SK-N-SH (cell line): ENCODE results near the gene TMEM72. TPM values are rescaled to one million over a fixed set of nuclear protein-coding genes. Genes with fewer than 3 reads are reported as not detected.

Experiments
- CTCF ChIA-PET: fragments of 300-600, 350-600 bp; formaldehyde crosslinking; extraction: SDS; loops from one replicate; lab custom pipeline; 2021; lab: Yijun Ruan, JAX
- POLR2A ChIA-PET: fragments of 350-600 bp; sonication (Branson Sonifier 250); formaldehyde crosslinking; extraction: SDS; loops from one replicate; lab custom pipeline; 2020; ENCODE audit warnings: antibody characterized with exemption, inconsistent platforms; lab: Yijun Ruan, JAX
- DNase-seq: peaks from one replicate; pipeline ENCODE4 v3.0.0; 2012
- H2AFZ ChIP-seq: fragments of 200-600 bp; sonication (generic); 2 replicates; pipeline ENCODE4 v1.8.1; 2016; ENCODE audit warnings: antibody characterized with exemption, mild to moderate bottlenecking, low read depth
- H3F3A ChIP-seq: fragments of 200-600 bp; sonication (generic); replicated peaks from 2 replicates; pipeline ENCODE3; 2016; ENCODE audit warnings: antibody characterized with exemption, mild to moderate bottlenecking; ENCODE audit not compliant: insufficient read depth
- H3K27ac ChIP-seq, 2 experiments: fragments of 200-500 bp in 1 of 2; fragments of 200-600 bp in 1 of 2; sonication (Bioruptor generic) in 1 of 2; sonication (generic), shearing (Covaris generic) in 1 of 2; 2 replicates each; pipeline versions ENCODE4 v1.5.1 to v1.6.1; 2014 to 2016; ENCODE audit warnings: low read depth in 2 of 2, inconsistent platforms in 1 of 2, low read length in 1 of 2, mild to moderate bottlenecking in 1 of 2, mixed read lengths in 1 of 2
- H3K27me3 ChIP-seq: fragments of 200-600 bp; sonication (generic), shearing (Covaris generic); 2 replicates; pipeline ENCODE4 v1.6.1; 2016; ENCODE audit warnings: mixed run types; ENCODE audit not compliant: insufficient read depth
- H3K36me3 ChIP-seq, 2 experiments: fragments of 200-500 bp in 1 of 2; fragments of 200-600 bp in 1 of 2; sonication (Bioruptor generic) in 1 of 2; sonication (generic) in 1 of 2; replicated peaks in 1 of 2; 2 replicates each; pipeline versions ENCODE3 to v1.5.1; 2014 to 2016; ENCODE audit warnings: low read length in 1 of 2, mild to moderate bottlenecking in 1 of 2; ENCODE audit not compliant: insufficient read depth in 2 of 2, control insufficient read depth in 1 of 2
- H3K4me1 ChIP-seq, 2 experiments: fragments of 200-500 bp in 1 of 2; fragments of 200-600 bp in 1 of 2; sonication (Bioruptor generic) in 1 of 2; sonication (generic), shearing (Covaris generic) in 1 of 2; 2 replicates each; pipeline versions ENCODE4 v1.5.1 to v1.6.1; 2014 to 2016; ENCODE audit warnings: low read depth in 1 of 2, low read length in 1 of 2, mixed run types in 1 of 2; ENCODE audit not compliant: insufficient read depth in 2 of 2, control insufficient read depth in 1 of 2
- H3K4me2 ChIP-seq: fragments of 200-600 bp; sonication (generic), shearing (Covaris generic); 2 replicates; pipeline ENCODE4 v1.6.1; 2017; ENCODE audit warnings: mixed run types
- H3K4me3 ChIP-seq, 2 experiments: fragments of 200-500 bp in 1 of 2; fragments of 200-600 bp in 1 of 2; sonication (Bioruptor generic) in 1 of 2; sonication (generic), shearing (Covaris generic) in 1 of 2; 2 replicates each; pipeline versions ENCODE4 v1.5.1 to v1.8.1; 2014 to 2016; ENCODE audit warnings: low read depth in 2 of 2, inconsistent platforms in 1 of 2, low read length in 1 of 2, mild to moderate bottlenecking in 1 of 2, mixed read lengths in 1 of 2, moderate library complexity in 1 of 2
- H3K79me2 ChIP-seq: fragments of 200-600 bp; sonication (generic); 2 replicates; pipeline ENCODE4 v1.8.1; 2017; ENCODE audit warnings: mild to moderate bottlenecking; ENCODE audit not compliant: insufficient read depth
- H3K9ac ChIP-seq: fragments of 200-600 bp; sonication (generic); 2 replicates; pipeline ENCODE4 v1.6.1; 2017; ENCODE audit warnings: mixed run types
- H3K9me2 ChIP-seq: fragments of 200-600 bp; sonication (generic); 2 replicates; pipeline ENCODE4 v1.6.1; 2017; ENCODE audit warnings: mixed run types
- H3K9me3 ChIP-seq: fragments of 200-600 bp; sonication (generic); 2 replicates; pipeline ENCODE4 v1.6.1; 2017; ENCODE audit warnings: mixed run types, mild to moderate bottlenecking, moderate library complexity
- H4K20me1 ChIP-seq: fragments of 200-600 bp; sonication (generic); 2 replicates; pipeline ENCODE4 v1.6.1; 2017; ENCODE audit warnings: mild to moderate bottlenecking, mixed run types; ENCODE audit not compliant: insufficient read depth
- CHD2 ChIP-seq: fragments of 150-350 bp; IDR thresholded peaks from 2 replicates; pipeline ENCODE4 v1.6.1; 2018; ENCODE audit warnings: low read length; ENCODE audit not compliant: partially characterized antibody
- FOSL2 ChIP-seq: IDR thresholded peaks from 2 replicates; pipeline ENCODE4 v1.4.0; 2012; ENCODE audit warnings: low read depth, mild to moderate bottlenecking, moderate library complexity, borderline replicate concordance
- FOXJ3 ChIP-seq: sonication (generic); formaldehyde crosslinking; IDR thresholded peaks from 2 replicates; pipeline ENCODE4 v1.5.1; 2020; ENCODE audit warnings: mild to moderate bottlenecking, missing genetic modification reagents
- FOXM1 ChIP-seq: IDR thresholded peaks from 2 replicates; pipeline ENCODE4 v1.4.0; 2012; ENCODE audit warnings: low read depth, mild to moderate bottlenecking
- GATA2 ChIP-seq: sonication (generic); formaldehyde crosslinking; IDR thresholded peaks from 2 replicates; pipeline ENCODE4 v1.5.0; 2020; ENCODE audit warnings: mild to moderate bottlenecking, missing genetic modification reagents
- IRF3 ChIP-seq: fragments of 150-350 bp; IDR thresholded peaks from 2 replicates; pipeline ENCODE4 v1.6.1; 2016; ENCODE audit warnings: mild to moderate bottlenecking, low read depth, low read length
- MXI1 ChIP-seq: IDR thresholded peaks from 2 replicates; pipeline ENCODE4 v1.6.1; 2012; ENCODE audit warnings: mild to moderate bottlenecking, low read depth, low read length, improper control_type of control experiment
- NFIC ChIP-seq: IDR thresholded peaks from 2 replicates; pipeline ENCODE4 v1.4.0; 2012; ENCODE audit warnings: borderline replicate concordance
- POLR2AphosphoS5 ChIP-seq: IDR thresholded peaks from 2 replicates; pipeline ENCODE4 v1.6.1; 2012; ENCODE audit warnings: low read depth, low read length
- RAD21 ChIP-seq: IDR thresholded peaks from 2 replicates; pipeline ENCODE4 v1.6.1; 2012; ENCODE audit warnings: mild to moderate bottlenecking, low read length
- RFX5 ChIP-seq: IDR thresholded peaks from 2 replicates; pipeline ENCODE4 v1.6.1; 2012; ENCODE audit warnings: mild to moderate bottlenecking, improper control_type of control experiment, low read length
- SIN3A ChIP-seq: IDR thresholded peaks from 2 replicates; pipeline ENCODE4 v1.6.1; 2012; ENCODE audit warnings: low read depth, mild to moderate bottlenecking, low read length, moderate library complexity, borderline replicate concordance
- TCF12 ChIP-seq: IDR thresholded peaks from 2 replicates; pipeline ENCODE4 v1.4.0; 2012
- TEAD4 ChIP-seq: IDR thresholded peaks from 2 replicates; pipeline ENCODE4 v1.4.0; 2012; ENCODE audit warnings: mild to moderate bottlenecking, borderline replicate concordance; ENCODE audit not compliant: insufficient read depth
- WGBS: methylation state at CpG from one replicate; pipeline ENCODE4 v1.1.6; 2017; ENCODE audit warnings: low lambda C conversion rate; 5-methylcytosine and 5-hydroxymethylcytosine counted together
- polyA plus RNA-seq, 3 experiments: library from polyadenylated mRNA; depleted of rRNA; stranded (reverse); fragments of >200 nt; gene quantifications; 2 replicates each; pipeline ENCODE4 v1.2.3, GENCODE V29; 2012
- TF ChIP-seq, protein P1 (sequence below): fragments of 150-350 bp; IDR thresholded peaks from 2 replicates; pipeline ENCODE4 v1.6.1; 2017; ENCODE audit warnings: antibody characterized with exemption, low read length, low read depth, borderline replicate concordance
- TF ChIP-seq, protein P2 (sequence below): IDR thresholded peaks from 2 replicates; pipeline ENCODE4 v1.4.0; 2012; ENCODE audit warnings: low read depth, borderline replicate concordance

TMEM72 gene
- polyA plus RNA-seq, 1 of the 3 experiments (the other 2 are of a cell fraction), result not detected

DNA sequence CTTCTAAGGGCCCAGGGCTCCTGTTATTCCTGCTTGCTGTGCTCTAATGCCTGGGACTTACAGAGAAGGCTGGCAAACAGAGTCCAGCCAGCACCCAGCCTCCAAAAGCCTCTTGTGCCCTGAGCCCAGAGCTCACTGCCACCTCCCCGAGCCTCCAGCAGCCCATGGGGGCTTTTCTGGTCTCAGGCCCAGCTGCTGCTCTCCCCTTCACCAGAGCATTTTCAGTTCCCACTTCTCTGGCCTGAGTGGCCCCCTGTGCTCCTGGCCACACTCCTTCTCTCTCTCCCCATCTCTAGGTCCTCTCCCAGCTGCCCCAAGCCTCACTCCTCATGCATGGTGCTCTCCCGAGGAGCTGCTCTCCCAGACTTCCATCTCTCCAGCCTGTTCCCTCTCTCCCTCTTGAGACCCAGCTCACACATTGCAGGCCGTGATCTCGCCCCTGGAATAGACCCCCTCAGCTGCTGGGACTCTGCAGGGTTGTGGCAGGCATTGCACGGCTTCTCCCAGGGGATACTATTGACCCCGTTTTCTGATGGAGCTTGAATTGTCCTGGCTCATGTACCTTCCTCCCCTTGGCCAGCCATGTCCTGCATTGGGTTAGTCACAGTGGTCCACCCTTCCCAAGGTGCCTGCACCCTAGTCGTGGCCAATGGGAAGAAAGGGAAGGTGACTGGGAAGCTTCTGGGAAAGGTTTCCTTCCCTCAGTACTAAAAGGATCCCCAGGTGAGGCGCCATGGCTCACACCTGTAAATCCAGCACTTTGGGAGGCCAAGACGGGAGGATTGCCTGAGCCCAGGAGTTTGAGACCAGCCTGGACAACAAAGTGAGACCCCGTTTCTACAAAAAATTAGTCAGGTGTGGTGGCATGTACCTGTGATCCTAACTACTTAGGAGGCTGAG lies 39.4 kb downstream of the TMEM72 start:
- DNase-seq, result no peak
- Histone ChIP-seq H3K9me2 (no peaks in the 10 kb centered on the region), H3K9ac (no peak overlapping the region), H3K4me1 (peaks cover 4 to 6% of the 10 kb centered on the region in 2 experiments; a peak in 2 of 4 replicates), H3F3A (no peaks in the 10 kb centered on the region), H3K27ac (no peak overlapping the region), H3K36me3 (peaks cover 0 to 3% of the 10 kb centered on the region in 2 experiments), H4K20me1 (no peaks in the 10 kb centered on the region), H3K4me3 (no peak overlapping the region), H2AFZ (no peak overlapping the region), H3K27me3 (no peaks in the 10 kb centered on the region), H3K9me3 (no peaks in the 10 kb centered on the region), H3K4me2 (no peak overlapping the region), H3K79me2 (no peaks in the 10 kb centered on the region; the same call in 1 of the 2 replicates)
- WGBS, result 90% methylated on average over 9 of the region's 10 CpGs
- TF ChIP-seq GATA2 (CRISPR knock-in tag) (no peak), IRF3 (no peak), POLR2AphosphoS5 (no peak), NFIC (no peak), SIN3A (no peak), TEAD4 (no peak), FOXJ3 (no peak), FOXM1 (no peak), FOSL2 (no peak), TCF12 (no peak), MXI1 (no peak), RFX5 (no peak), RAD21 (no peak), CHD2 (no peak)
- TF ChIP-seq, protein P1, sequence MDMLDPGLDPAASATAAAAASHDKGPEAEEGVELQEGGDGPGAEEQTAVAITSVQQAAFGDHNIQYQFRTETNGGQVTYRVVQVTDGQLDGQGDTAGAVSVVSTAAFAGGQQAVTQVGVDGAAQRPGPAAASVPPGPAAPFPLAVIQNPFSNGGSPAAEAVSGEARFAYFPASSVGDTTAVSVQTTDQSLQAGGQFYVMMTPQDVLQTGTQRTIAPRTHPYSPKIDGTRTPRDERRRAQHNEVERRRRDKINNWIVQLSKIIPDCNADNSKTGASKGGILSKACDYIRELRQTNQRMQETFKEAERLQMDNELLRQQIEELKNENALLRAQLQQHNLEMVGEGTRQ, result no peak
- TF ChIP-seq, protein P2, sequence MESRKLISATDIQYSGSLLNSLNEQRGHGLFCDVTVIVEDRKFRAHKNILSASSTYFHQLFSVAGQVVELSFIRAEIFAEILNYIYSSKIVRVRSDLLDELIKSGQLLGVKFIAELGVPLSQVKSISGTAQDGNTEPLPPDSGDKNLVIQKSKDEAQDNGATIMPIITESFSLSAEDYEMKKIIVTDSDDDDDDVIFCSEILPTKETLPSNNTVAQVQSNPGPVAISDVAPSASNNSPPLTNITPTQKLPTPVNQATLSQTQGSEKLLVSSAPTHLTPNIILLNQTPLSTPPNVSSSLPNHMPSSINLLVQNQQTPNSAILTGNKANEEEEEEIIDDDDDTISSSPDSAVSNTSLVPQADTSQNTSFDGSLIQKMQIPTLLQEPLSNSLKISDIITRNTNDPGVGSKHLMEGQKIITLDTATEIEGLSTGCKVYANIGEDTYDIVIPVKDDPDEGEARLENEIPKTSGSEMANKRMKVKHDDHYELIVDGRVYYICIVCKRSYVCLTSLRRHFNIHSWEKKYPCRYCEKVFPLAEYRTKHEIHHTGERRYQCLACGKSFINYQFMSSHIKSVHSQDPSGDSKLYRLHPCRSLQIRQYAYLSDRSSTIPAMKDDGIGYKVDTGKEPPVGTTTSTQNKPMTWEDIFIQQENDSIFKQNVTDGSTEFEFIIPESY, result no peak
- CTCF ChIA-PET, result interaction anchor here (0.8 to 6.5 kb wide), 3 partner anchors 18 to 284 kb away, joined by 3 to 44 read pairs (median 4); no protein-coding TSS in a partner anchor
- POLR2A ChIA-PET, result no interaction called here
